GM12878 (cell line): ENCODE data around the gene IDI1. TPM values are rescaled to one million over a fixed set of nuclear protein-coding genes. Genes with fewer than 3 reads are reported as not detected.

ENCODE experiments used
- ATAC-seq: fragments of 200-7000 bp; cut with Tn5 transposase; 3 replicates; pipeline ENCODE4 v1.9.1; 2020; ENCODE audit warnings: mild to moderate bottlenecking, moderate library complexity
- BruUV-seq: library from RNA; stranded (reverse); fragments of 400-500 nt; replicated peaks from 2 replicates; lab custom pipeline; 2021; lab: Mats Ljungman, UMichigan
- CTCF ChIA-PET: fragments of 300-600 bp; sonication (Branson Sonifier 250); formaldehyde crosslinking; extraction: SDS; loops from one replicate; lab custom pipeline; 2021; ENCODE audit warnings: inconsistent platforms; lab: Yijun Ruan, JAX
- POLR2A ChIA-PET: fragments of 350-600 bp; formaldehyde crosslinking; extraction: SDS; loops from one replicate; lab custom pipeline; 2021; ENCODE audit warnings: inconsistent platforms; lab: Charles Lee
- RAD21 ChIA-PET: fragments of 300-600 bp; sonication (Branson Sonifier 250); formaldehyde crosslinking; loops from one replicate; lab custom pipeline; 2023; ENCODE audit warnings: antibody characterized with exemption; ENCODE audit not compliant: unreplicated experiment; lab: Charles Lee
- SMC1A ChIA-PET: fragments of 300-600 bp; sonication (Branson Sonifier 250); formaldehyde crosslinking; loops from one replicate; lab custom pipeline; 2023; ENCODE audit not compliant: unreplicated experiment, uncharacterized antibody; lab: Charles Lee
- DNase-seq: peaks from one replicate; pipeline ENCODE4 v3.0.0-alpha.2; 2011; ENCODE audit warnings: low read depth, low spot score
- FAIRE-seq: peaks from 3 replicates; lab custom pipeline; 2011; peaks lifted over from hg19 to GRCh38; lab: Jason Lieb, UNC
- H2AFZ ChIP-seq: 2 replicates; pipeline ENCODE4 v1.6.0; 2011; ENCODE audit warnings: low read depth, low read length, control low read depth; ENCODE audit not compliant: control insufficient read depth
- H3K27ac ChIP-seq: 2 replicates; pipeline ENCODE4 v1.5.1; 2011; ENCODE audit warnings: control low read depth; ENCODE audit not compliant: control insufficient read depth, insufficient read depth
- H3K27me3 ChIP-seq, 2 experiments: replicated peaks in 1 of 2; 2 replicates each; pipeline versions ENCODE4 v1.6.0 to v1.6.1; 2011; ENCODE audit warnings: low read length in 1 of 2; ENCODE audit not compliant: control insufficient read depth in 2 of 2, insufficient read depth in 2 of 2
- H3K36me3 ChIP-seq, 2 experiments: 2 replicates each; pipeline ENCODE4 v1.5.1; 2011; ENCODE audit warnings: low read length in 1 of 2; ENCODE audit not compliant: control insufficient read depth in 2 of 2, insufficient read depth in 2 of 2
- H3K4me1 ChIP-seq: 2 replicates; pipeline ENCODE4 v1.6.1; 2011; ENCODE audit warnings: mild to moderate bottlenecking, low read length, moderate library complexity, mixed read lengths; ENCODE audit not compliant: control insufficient read depth, insufficient read depth
- H3K4me2 ChIP-seq: 2 replicates; pipeline ENCODE4 v1.6.0; 2011; ENCODE audit warnings: control low read depth; ENCODE audit not compliant: control insufficient read depth, insufficient read depth
- H3K4me3 ChIP-seq: fragments of 200-600 bp; sonication (generic); 2 replicates; pipeline ENCODE4 v1.5.1; 2016
- H3K79me2 ChIP-seq: 2 replicates; pipeline ENCODE4 v1.6.0; 2011; ENCODE audit warnings: low read length; ENCODE audit not compliant: control insufficient read depth, insufficient read depth
- H3K9ac ChIP-seq: 2 replicates; pipeline ENCODE4 v1.8.0; 2011; ENCODE audit warnings: low read length, control low read depth, mixed read lengths; ENCODE audit not compliant: control insufficient read depth, insufficient read depth
- H3K9me3 ChIP-seq: replicated peaks from 3 replicates; pipeline ENCODE4 v1.5.1; 2011; ENCODE audit warnings: mild to moderate bottlenecking, low read length; ENCODE audit not compliant: control insufficient read depth, insufficient read depth
- H4K20me1 ChIP-seq: 2 replicates; pipeline ENCODE4 v1.6.0; 2011; ENCODE audit not compliant: control insufficient read depth, insufficient read depth
- ATF7 ChIP-seq: fragments of 450-650 bp; IDR thresholded peaks from 2 replicates; pipeline ENCODE4 v1.6.1; 2016; ENCODE audit warnings: low read depth, mild to moderate bottlenecking
- MLLT1 ChIP-seq: fragments of 450-650 bp; IDR thresholded peaks from 2 replicates; pipeline ENCODE4 v1.6.1; 2016; ENCODE audit warnings: mild to moderate bottlenecking
- POLR2AphosphoS5 ChIP-seq: IDR thresholded peaks from 2 replicates; pipeline ENCODE4 v1.6.1; 2011; ENCODE audit warnings: mild to moderate bottlenecking, low read length, inconsistent platforms
- PRDM15 ChIP-seq: fragments of 450-650 bp; formaldehyde crosslinking; IDR thresholded peaks from 2 replicates; pipeline ENCODE4 v1.4.0; 2020; ENCODE audit warnings: mild to moderate bottlenecking, moderate library complexity
- RELA ChIP-seq: fragments of 450-650 bp; IDR thresholded peaks from 2 replicates; pipeline ENCODE4 v1.8.0; 2014; ENCODE audit warnings: borderline replicate concordance; ENCODE audit not compliant: partially characterized antibody
- YY1 ChIP-seq: IDR thresholded peaks from 2 replicates; pipeline ENCODE4 v1.6.1; 2011; ENCODE audit warnings: low read depth, mild to moderate bottlenecking, low read length
- WGBS: methylation state at CpG from one replicate; pipeline ENCODE4 v1.1.6; 2016; ENCODE audit warnings: low lambda C conversion rate; ENCODE audit not compliant: insufficient replicate concordance, insufficient coverage; ENCODE audit errors: missing lambda C conversion rate; 5-methylcytosine and 5-hydroxymethylcytosine counted together
- in situ Hi-C: fragments of 300-500 bp; cut with MboI; formaldehyde crosslinking; loops from 9 replicates; pipeline ENCODE4 v1.14.3; 2018; ENCODE audit warnings: mixed read lengths
- intact Hi-C: fragments of 100-400 bp; cut with micrococcal nuclease; formaldehyde crosslinking; loops from one replicate; pipeline ENCODE4 v1.14.2; 2022; ENCODE audit not compliant: unreplicated experiment
- polyA plus RNA-seq, 11 experiments: library from polyadenylated mRNA; depleted of rRNA in 4 of 11; unstranded in 6 of 11; stranded (reverse) in 5 of 11; fragments of >200 nt; fragmentation: Nextera tagmentation in 4 of 11; fragmentation: Illumina TruSeq in 1 of 11; extraction: Ambion mirVana in 4 of 11; extraction: Trizol in 1 of 11; gene quantifications; 1 replicate in 1 of 11; 2 replicates in 10 of 11; pipeline versions ENCODE4 v1.2.1 to v1.2.3, GENCODE V29; 2011 to 2016; ENCODE audit warnings: inconsistent platforms in 2 of 11, missing spikeins in 2 of 11, low read depth in 1 of 11
- total RNA-seq, 4 experiments: library from RNA; depleted of rRNA in 3 of 4; stranded (reverse); fragments of >200 nt in 3 of 4; fragmentation: Illumina TruSeq in 1 of 4; extraction: Trizol in 1 of 4; gene quantifications; 2 replicates each; pipeline versions ENCODE4 v1.2.1 to v1.2.3, GENCODE V29; 2013 to 2021

The IDI1 gene
- total and polyA plus RNA-seq, 10 of the 15 experiments (the other 5 are each of a cell fraction or from before 2014, with no cell fraction given), result 85.5 to 223 (median 157) TPM

- DNase-seq (no peak), FAIRE-seq (no peak), ATAC-seq (no peak)
- Histone ChIP-seq H3K9ac (no peak overlapping the region), H4K20me1 (peaks cover 3% of the 10 kb centered on the region; the same call in 1 of the 2 replicates), H2AFZ (no peak overlapping the region), H3K4me3 (no peak overlapping the region), H3K9me3 (no peaks in the 10 kb centered on the region), H3K4me2 (no peak overlapping the region), H3K4me1 (peaks cover 8% of the 10 kb centered on the region), H3K36me3 (peaks cover 2 to 16% of the 10 kb centered on the region in 2 experiments), H3K27ac (no peak overlapping the region), H3K79me2 (peaks cover 38% of the 10 kb centered on the region), H3K27me3 (no peaks in the 10 kb centered on the region)
- in situ Hi-C loops, result no loop called here
- intact Hi-C loops, result loop anchor here (5.0 kb wide), 1 partner anchor 54 kb away; the partner anchor contains the start of gene GTPBP4
- CTCF ChIA-PET, result interaction anchor here (1.4 kb wide), 1 partner anchor 13 kb away, joined by 3 read pairs; no protein-coding TSS in a partner anchor
- SMC1A ChIA-PET, result interaction anchor here (1.3 to 1.4 kb wide), 2 partner anchors 12 to 54 kb away, joined by 4 to 8 read pairs; partner anchors contain the start of gene GTPBP4
- RAD21 ChIA-PET, result interaction anchor here (0.8 kb wide), 1 partner anchor 8 kb away, joined by 3 read pairs; no protein-coding TSS in a partner anchor
- BruUV-seq, result no TSS peak
- WGBS, result 94% methylated on average over 9 of the region's 9 CpGs
- TF ChIP-seq MLLT1 (peak; percentile 76), ATF7 (peak; percentile 64), YY1 (no peak)
- POLR2A ChIA-PET, result interaction anchor here (0.7 to 1.4 kb wide), 4 partner anchors 11 to 913 kb away, joined by 3 read pairs; no protein-coding TSS in a partner anchor
These were observed 7.4 kb downstream of the IDI1 start for GRCh38 chr10:1041514-1041913.

GRCh38 chr10:1040133-1040532, 8.8 kb downstream of the IDI1 start:
- H3K4me2 ChIP-seq, result no peak overlapping the region
- TF ChIP-seq PRDM15 (no peak), POLR2AphosphoS5 (0 out of 2 replicates have a peak, but pooled peaks have one; percentile 28), RELA (no peak)
- H3K9me3 ChIP-seq, result no peaks in the 10 kb centered on the region
- TSS peak; percentile 23 for BruUV-seq
- H3K4me1 ChIP-seq, result peaks cover 4% of the 10 kb centered on the region; the same call in 1 of the 2 replicates
- POLR2A ChIA-PET, result no interaction called here
- H3K27me3 ChIP-seq, result no peaks in the 10 kb centered on the region
- WGBS, result 74% methylated on average over 3 of the region's 3 CpGs
- H4K20me1 ChIP-seq, result no peaks in the 10 kb centered on the region
- peaks cover 2 to 12% of the 10 kb centered on the region in 2 experiments for H3K36me3 ChIP-seq
- SMC1A ChIA-PET, result no interaction called here
- RAD21 ChIA-PET, result no interaction called here
- ATAC-seq (no peak), DNase-seq (no peak), FAIRE-seq (no peak)
- no peak overlapping the region for H3K9ac ChIP-seq
- CTCF ChIA-PET, result no interaction called here
- in situ Hi-C loops (no loop called here), intact Hi-C loops (loop anchor here (5.0 kb wide), 1 partner anchor 53 kb away; the partner anchor contains the start of gene GTPBP4)
- peaks cover 25% of the 10 kb centered on the region for H3K79me2 ChIP-seq
- H3K27ac ChIP-seq, result no peak overlapping the region
- H2AFZ ChIP-seq, result no peak overlapping the region
- H3K4me3 ChIP-seq, result no peak overlapping the region
